Osteocyte (in vitro differentiated cells): ENCODE results near the gene HERC3. TPM values are rescaled to one million over a fixed set of nuclear protein-coding genes. Genes with fewer than 3 reads are reported as not detected.
"Not testable (repeated sequence)": the region's sequence is repeated elsewhere in the genome, so short reads cannot be mapped to it uniquely, and the experiment has no call there.

Experiments used
- DNase-seq: peaks from one replicate; pipeline ENCODE4 v3.0.0; 2021; ENCODE audit warnings: mixed read lengths; ENCODE audit not compliant: unreplicated experiment; ENCODE audit errors: extremely low spot score
- H3K27ac Mint-ChIP-seq: one replicate; pipeline ENCODE4 v1.8.0; 2021; ENCODE audit warnings: mild to moderate bottlenecking, mixed read lengths; ENCODE audit not compliant: unreplicated experiment
- H3K27me3 Mint-ChIP-seq: one replicate; pipeline ENCODE4 v1.8.0; 2021; ENCODE audit warnings: mixed read lengths; ENCODE audit not compliant: unreplicated experiment
- H3K36me3 Mint-ChIP-seq: one replicate; pipeline ENCODE4 v1.8.0; 2021; ENCODE audit warnings: mixed read lengths; ENCODE audit not compliant: unreplicated experiment
- H3K4me1 Mint-ChIP-seq: one replicate; pipeline ENCODE4 v1.8.0; 2021; ENCODE audit warnings: mixed read lengths; ENCODE audit not compliant: unreplicated experiment
- H3K4me3 Mint-ChIP-seq: one replicate; pipeline ENCODE4 v1.8.0; 2021; ENCODE audit warnings: mild to moderate bottlenecking, moderate library complexity, mixed read lengths; ENCODE audit not compliant: unreplicated experiment
- H3K9me3 Mint-ChIP-seq: one replicate; pipeline ENCODE4 v1.8.0; 2021; ENCODE audit warnings: mixed read lengths; ENCODE audit not compliant: unreplicated experiment
- CTCF ChIP-seq: fragments of 200-600 bp; sonication (generic); IDR thresholded peaks from 2 replicates; pipeline ENCODE4 v1.5.0; 2021; ENCODE audit warnings: antibody characterized with exemption, mild to moderate bottlenecking, moderate library complexity
- total RNA-seq: library from RNA; stranded (reverse); gene quantifications from 2 replicates; pipeline ENCODE4 v1.2.1, GENCODE V29; 2021

Gene HERC3
- total RNA-seq, 1 donor from 2014 or later: 15.4 TPM

GRCh38 chr4:88609387-88609786, 17.1 kb downstream of the HERC3 start:
- H3K4me3 Mint-ChIP-seq: no peak overlapping the region
- no peaks in the 10 kb centered on the region for H3K9me3 Mint-ChIP-seq
- peaks cover 28% of the 10 kb centered on the region for H3K4me1 Mint-ChIP-seq
- TF ChIP-seq CTCF: no peak
- H3K36me3 Mint-ChIP-seq: peaks cover 12% of the 10 kb centered on the region
- no peaks in the 10 kb centered on the region for H3K27me3 Mint-ChIP-seq
- DNase-seq: no peak
- no peak overlapping the region for H3K27ac Mint-ChIP-seq

- Mint-ChIP-seq H3K4me1 (peaks cover 28% of the 10 kb centered on the region), H3K36me3 (peaks cover 13% of the 10 kb centered on the region)
- H3K27ac Mint-ChIP-seq, DNase-seq, H3K9me3 Mint-ChIP-seq, H3K4me3 Mint-ChIP-seq, H3K27me3 Mint-ChIP-seq: not testable (repeated sequence)
These were observed 17.5 kb downstream of the HERC3 start for GRCh38 chr4:88609794-88610193.

- Mint-ChIP-seq H3K36me3 (peaks cover 14% of the 10 kb centered on the region), H3K4me3 (no peak overlapping the region), H3K27me3 (no peaks in the 10 kb centered on the region), H3K4me1 (peaks cover 28% of the 10 kb centered on the region), H3K9me3 (no peaks in the 10 kb centered on the region), H3K27ac (no peak overlapping the region)
- no peak for TF ChIP-seq CTCF
- DNase-seq: no peak
These were observed 18.5 kb downstream of the HERC3 start for GRCh38 chr4:88610771-88611170.

- no peak overlapping the region for H3K4me3 Mint-ChIP-seq
- no peaks in the 10 kb centered on the region for H3K9me3 Mint-ChIP-seq
- no peak for TF ChIP-seq CTCF
- H3K27me3 Mint-ChIP-seq: no peaks in the 10 kb centered on the region
- DNase-seq: no peak
- peaks cover 28% of the 10 kb centered on the region for H3K4me1 Mint-ChIP-seq
- peaks cover 4% of the 10 kb centered on the region for H3K36me3 Mint-ChIP-seq
- H3K27ac Mint-ChIP-seq: no peak overlapping the region
These were observed 21.2 kb downstream of the HERC3 start for GRCh38 chr4:88613417-88613875.

GRCh38 chr4:88614058-88614457, 21.8 kb downstream of the HERC3 start:
- H3K36me3 Mint-ChIP-seq: peaks cover 4% of the 10 kb centered on the region
- TF ChIP-seq CTCF: no peak
- peaks cover 29% of the 10 kb centered on the region for H3K4me1 Mint-ChIP-seq
- no peak overlapping the region for H3K4me3 Mint-ChIP-seq
- no peak overlapping the region for H3K27ac Mint-ChIP-seq
- no peaks in the 10 kb centered on the region for H3K27me3 Mint-ChIP-seq
- no peak for DNase-seq
- H3K9me3 Mint-ChIP-seq: no peaks in the 10 kb centered on the region
